ENCODE results near the gene PDE1C. TPM values are rescaled to one million over a fixed set of nuclear protein-coding genes. Genes with fewer than 3 reads are reported as not detected.

The PDE1C gene
- total and polyA plus RNA-seq, 2 of the 4 experiments (the other 2 are of a cell fraction): 14.2 to 61.5 TPM

DNA sequence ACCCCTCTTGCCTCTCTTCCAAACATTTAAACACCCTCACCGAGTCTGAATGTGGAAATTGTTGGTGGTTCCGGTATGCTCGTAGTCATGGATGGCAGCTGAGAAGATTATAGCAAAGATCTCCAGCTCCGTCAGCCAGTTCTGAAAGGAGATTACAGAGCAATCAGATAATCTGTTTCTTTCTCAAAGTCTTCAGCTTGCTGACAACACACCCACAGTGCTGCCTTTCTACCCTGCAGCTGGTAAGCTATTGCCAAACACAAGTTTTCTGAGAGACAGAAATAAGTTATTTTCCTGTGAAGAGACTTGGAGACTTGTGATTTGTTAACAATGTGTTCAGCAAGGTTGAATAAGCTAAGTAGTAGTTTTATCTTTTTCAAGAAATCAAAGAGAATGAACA lies 219.6 kb downstream of the PDE1C start:
- peak overlapping the region; percentile 20 for H2AK9ac ChIP-seq (replicated peaks; ENCODE audit: low read depth, low read length, poor library complexity)
- peak overlapping the region; percentile 46 for H3K14ac ChIP-seq (replicated peaks; ENCODE audit: low read depth, low read length)
- no peak overlapping the region for H2BK15ac ChIP-seq (ENCODE audit: low read depth, low read length)
- DNase-seq: peak; percentile 9
- H2AFZ ChIP-seq (replicated peaks; ENCODE audit: low read length, poor library complexity): no peak overlapping the region
- no peaks in the 10 kb centered on the region; a peak in 1 of 4 replicates for H3K79me1 ChIP-seq (ENCODE audit: low read depth in 1 of 2, low read length in 2 of 2)
- no peak overlapping the region for H2BK5ac ChIP-seq (ENCODE audit: low read depth, low read length, poor library complexity, severe bottlenecking)
- no peak for ATAC-seq (ENCODE audit: low read depth)
- H3K56ac ChIP-seq (ENCODE audit: extremely low read depth, insufficient read depth, low read length): no peak overlapping the region
- H3K9me1 ChIP-seq (ENCODE audit: insufficient read depth, low read length): no peaks in the 10 kb centered on the region; the same call in 1 of the 2 replicates
- no peak overlapping the region for H4K5ac ChIP-seq (ENCODE audit: low read depth, low read length)
- intact Hi-C loops (cut with micrococcal nuclease) (no loop called here), dilution Hi-C loops (cut with HindIII; ENCODE audit: low sequenced_read_pairs, unreplicated experiment) (no loop called here), in situ Hi-C loops (cut with MboI; ENCODE audit: low sequenced_read_pairs) (no loop called here)
- H3K4me2 ChIP-seq (ENCODE audit: low read depth, low read length): no peak overlapping the region
- no peak overlapping the region for H4K91ac ChIP-seq (ENCODE audit: insufficient read depth, low read depth, low read length)
- 0 out of 2 replicates have a peak, but pooled peaks cover 3% of the 10 kb centered on the region for H3K36me3 ChIP-seq (ENCODE audit: control insufficient read depth, insufficient read depth, low read length)
- ChIA-PET POLR2A (ENCODE audit: unreplicated experiment) (no interaction called here), CTCF (no interaction called here)
- no peak overlapping the region for H2AK5ac ChIP-seq (ENCODE audit: low read depth, low read length)
- no peak overlapping the region for H3K4me3 ChIP-seq (ENCODE audit: insufficient read depth, low read depth, low read length)
- no peak overlapping the region for H3K4ac ChIP-seq (ENCODE audit: low read depth, low read length)
- no peaks in the 10 kb centered on the region for H4K20me1 ChIP-seq (ENCODE audit: insufficient read depth, low read length)
- no peaks in the 10 kb centered on the region for H3K27me3 ChIP-seq (ENCODE audit: control insufficient read depth, insufficient read depth, low read length)
- no peak overlapping the region for H3K9ac ChIP-seq (ENCODE audit: low read depth, low read length)
- no peak overlapping the region for H3K23ac ChIP-seq (ENCODE audit: low read depth, low read length)
- no peak overlapping the region for H3K27ac ChIP-seq (ENCODE audit: insufficient read depth, low read length)
- H3K18ac ChIP-seq (ENCODE audit: low read depth, low read length): no peak overlapping the region
- H2BK120ac ChIP-seq (ENCODE audit: low read depth, low read length): no peak overlapping the region
- H3K9me3 ChIP-seq (ENCODE audit: control insufficient read depth, insufficient read depth, low read length): no peaks in the 10 kb centered on the region
- TF ChIP-seq, protein P1, sequence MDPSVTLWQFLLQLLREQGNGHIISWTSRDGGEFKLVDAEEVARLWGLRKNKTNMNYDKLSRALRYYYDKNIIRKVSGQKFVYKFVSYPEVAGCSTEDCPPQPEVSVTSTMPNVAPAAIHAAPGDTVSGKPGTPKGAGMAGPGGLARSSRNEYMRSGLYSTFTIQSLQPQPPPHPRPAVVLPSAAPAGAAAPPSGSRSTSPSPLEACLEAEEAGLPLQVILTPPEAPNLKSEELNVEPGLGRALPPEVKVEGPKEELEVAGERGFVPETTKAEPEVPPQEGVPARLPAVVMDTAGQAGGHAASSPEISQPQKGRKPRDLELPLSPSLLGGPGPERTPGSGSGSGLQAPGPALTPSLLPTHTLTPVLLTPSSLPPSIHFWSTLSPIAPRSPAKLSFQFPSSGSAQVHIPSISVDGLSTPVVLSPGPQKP (IDR thresholded peaks at IDR 0.05; ENCODE audit: borderline replicate concordance, low read depth, low read length): no peak
- no peak for TF ChIP-seq MAFK (IDR thresholded peaks at IDR 0.05; ENCODE audit: low read depth, low read length)
- TF ChIP-seq, protein P2, sequence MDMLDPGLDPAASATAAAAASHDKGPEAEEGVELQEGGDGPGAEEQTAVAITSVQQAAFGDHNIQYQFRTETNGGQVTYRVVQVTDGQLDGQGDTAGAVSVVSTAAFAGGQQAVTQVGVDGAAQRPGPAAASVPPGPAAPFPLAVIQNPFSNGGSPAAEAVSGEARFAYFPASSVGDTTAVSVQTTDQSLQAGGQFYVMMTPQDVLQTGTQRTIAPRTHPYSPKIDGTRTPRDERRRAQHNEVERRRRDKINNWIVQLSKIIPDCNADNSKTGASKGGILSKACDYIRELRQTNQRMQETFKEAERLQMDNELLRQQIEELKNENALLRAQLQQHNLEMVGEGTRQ (IDR thresholded peaks at IDR 0.05; ENCODE audit: low read depth, low read length): no peak
- TF ChIP-seq RFX5 (IDR thresholded peaks at IDR 0.05; ENCODE audit: low read depth, low read length): no peak
- TF ChIP-seq POLR2A (IDR thresholded peaks at IDR 0.05; ENCODE audit: low read depth, low read length): no peak
- TF ChIP-seq CEBPB (IDR thresholded peaks at IDR 0.05; ENCODE audit: low read depth, low read length): no peak
- TF ChIP-seq CHD1 (IDR thresholded peaks at IDR 0.05; ENCODE audit: low read depth, low read length): no peak
- 0 out of 4 replicates have a peak overlapping the region, but pooled peaks of 1 of the 2 experiments have one; percentile 21 for H4K8ac ChIP-seq (ENCODE audit: low read depth in 2 of 2, low read length in 2 of 2)
- peaks cover 1% of the 10 kb centered on the region; the same call in 1 of the 2 replicates for H3K4me1 ChIP-seq (ENCODE audit: control insufficient read depth, insufficient read depth, low read length)
- peak overlapping the region; percentile 37; the same call in 1 of the 2 replicates for H2BK20ac ChIP-seq (ENCODE audit: low read depth, low read length)
- no TSS peak for BruUV-seq (replicated peaks)
- 100% methylated on average over 3 of the region's 4 CpGs; no CpG with 5 or more reads in 1 of the 2 experiments for WGBS, 2 experiments (ENCODE audit: extremely low coverage in 2 of 2, insufficient read length in 1 of 2)

Measured in IMR-90 (cell line).